NT2/D1 (cell line): Measurements from ENCODE around the gene IFRD1.

ENCODE experiments used
- SUZ12 ChIP-seq: IDR thresholded peaks from 2 replicates; pipeline ENCODE4 v1.6.1; 2011; ENCODE audit not compliant: insufficient read length, insufficient read depth; ENCODE audit errors: extremely low read depth
- YY1 ChIP-seq: IDR thresholded peaks from 2 replicates; pipeline ENCODE4 v1.6.1; 2011; ENCODE audit not compliant: insufficient read length, insufficient read depth
- ZNF274 ChIP-seq: IDR thresholded peaks from 2 replicates; pipeline ENCODE4 v1.6.1; 2011; ENCODE audit warnings: mild to moderate bottlenecking, low read depth, low read length

- no peak for TF ChIP-seq SUZ12
- no peak for TF ChIP-seq ZNF274
- TF ChIP-seq YY1: no peak
Observed at GRCh38 chr7:112481121-112481736, 31.0 kb downstream of the IFRD1 start.
